ENCODE data around the gene MTF2.

Gene MTF2

DNA sequence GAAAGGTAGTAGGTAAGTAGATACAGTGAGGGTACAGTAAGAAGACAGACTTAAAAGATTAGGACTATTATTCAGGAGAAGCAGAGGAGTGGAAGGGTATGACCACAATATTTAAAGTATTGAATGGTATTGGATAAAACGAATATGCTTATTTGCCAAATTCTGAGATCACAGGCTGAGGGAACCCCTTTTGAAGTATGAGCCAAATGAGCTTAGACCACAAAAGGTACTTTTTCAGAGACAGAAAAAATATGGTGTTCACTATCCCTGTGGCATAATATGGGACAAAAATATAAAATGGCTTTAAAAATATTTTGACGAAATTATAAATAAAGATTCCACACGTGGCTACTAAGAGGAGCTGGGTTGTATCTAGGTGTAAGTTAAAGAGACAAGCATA lies 880 bp upstream of the MTF2 start:
- peak overlapping the region; percentile 92 for H3K27ac ChIP-seq
- H3K36me3 ChIP-seq = peaks cover 11% of the 10 kb centered on the region
- TF ChIP-seq, protein P1, sequence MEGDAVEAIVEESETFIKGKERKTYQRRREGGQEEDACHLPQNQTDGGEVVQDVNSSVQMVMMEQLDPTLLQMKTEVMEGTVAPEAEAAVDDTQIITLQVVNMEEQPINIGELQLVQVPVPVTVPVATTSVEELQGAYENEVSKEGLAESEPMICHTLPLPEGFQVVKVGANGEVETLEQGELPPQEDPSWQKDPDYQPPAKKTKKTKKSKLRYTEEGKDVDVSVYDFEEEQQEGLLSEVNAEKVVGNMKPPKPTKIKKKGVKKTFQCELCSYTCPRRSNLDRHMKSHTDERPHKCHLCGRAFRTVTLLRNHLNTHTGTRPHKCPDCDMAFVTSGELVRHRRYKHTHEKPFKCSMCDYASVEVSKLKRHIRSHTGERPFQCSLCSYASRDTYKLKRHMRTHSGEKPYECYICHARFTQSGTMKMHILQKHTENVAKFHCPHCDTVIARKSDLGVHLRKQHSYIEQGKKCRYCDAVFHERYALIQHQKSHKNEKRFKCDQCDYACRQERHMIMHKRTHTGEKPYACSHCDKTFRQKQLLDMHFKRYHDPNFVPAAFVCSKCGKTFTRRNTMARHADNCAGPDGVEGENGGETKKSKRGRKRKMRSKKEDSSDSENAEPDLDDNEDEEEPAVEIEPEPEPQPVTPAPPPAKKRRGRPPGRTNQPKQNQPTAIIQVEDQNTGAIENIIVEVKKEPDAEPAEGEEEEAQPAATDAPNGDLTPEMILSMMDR (IDR thresholded peaks at IDR 0.05; ENCODE audit: low read depth, low read length) = no peak
- H3K9me3 ChIP-seq (ENCODE audit: severe bottlenecking) = no peaks in the 10 kb centered on the region
- no peak for DNase-seq
- H3K27me3 ChIP-seq (ENCODE audit: insufficient read depth, low read depth, severe bottlenecking) = no peaks in the 10 kb centered on the region
- H3K4me3 ChIP-seq (ENCODE audit: low read depth, low read length) = peak overlapping the region; percentile 96

GRCh38 chr1:93078638-93078985 lies 471 bp upstream of the MTF2 start:
- Histone ChIP-seq H3K4me3 (ENCODE audit: low read depth, low read length) (peak overlapping the region; percentile 96), H3K36me3 (peaks cover 14% of the 10 kb centered on the region), H3K27ac (peak overlapping the region; percentile 92), H3K27me3 (ENCODE audit: insufficient read depth, low read depth, severe bottlenecking) (no peaks in the 10 kb centered on the region), H3K9me3 (ENCODE audit: severe bottlenecking) (no peaks in the 10 kb centered on the region)
- TF ChIP-seq, protein P1 (IDR thresholded peaks at IDR 0.05; ENCODE audit: low read depth, low read length) = no peak
- DNase-seq = no peak

DNA sequence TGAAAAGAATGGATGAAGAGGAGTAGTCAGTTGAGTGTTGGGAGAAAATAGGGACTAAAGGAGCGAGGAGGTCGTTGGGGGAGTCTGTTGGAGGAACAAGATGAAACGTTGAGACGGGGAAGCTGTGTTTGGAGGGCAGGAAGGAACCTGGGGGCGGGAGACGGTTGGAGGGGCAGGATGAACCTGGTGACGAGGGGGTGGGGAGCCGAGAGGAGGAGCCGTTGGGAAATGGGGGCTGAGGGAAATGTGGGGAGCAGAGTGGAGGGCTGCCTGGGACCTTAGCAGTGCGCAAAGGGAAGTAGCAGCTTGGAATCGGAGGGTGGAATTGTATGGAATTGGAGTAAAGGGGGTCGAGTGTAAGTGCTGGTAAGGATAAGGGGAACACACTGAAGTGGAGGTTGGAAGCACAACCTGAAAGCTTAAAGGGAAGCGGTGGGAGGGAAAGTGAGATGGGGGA lies 630 bp downstream of the MTF2 start:
- peaks cover 25% of the 10 kb centered on the region for H3K36me3 ChIP-seq
- H3K4me3 ChIP-seq (ENCODE audit: low read depth, low read length) = peak overlapping the region; percentile 96
- TF ChIP-seq, protein P1 (IDR thresholded peaks at IDR 0.05; ENCODE audit: low read depth, low read length) = no peak
- H3K9me3 ChIP-seq (ENCODE audit: severe bottlenecking) = peaks cover 2% of the 10 kb centered on the region
- H3K27ac ChIP-seq = peak overlapping the region; percentile 92
- DNase-seq = peak; percentile 45
- no peaks in the 10 kb centered on the region for H3K27me3 ChIP-seq (ENCODE audit: insufficient read depth, low read depth, severe bottlenecking)

GRCh38 chr1:93080179-93080823 lies 1.2 kb downstream of the MTF2 start:
- DNase-seq = no peak
- no peaks in the 10 kb centered on the region for H3K27me3 ChIP-seq (ENCODE audit: insufficient read depth, low read depth, severe bottlenecking)
- peak overlapping the region; percentile 92 for H3K27ac ChIP-seq
- H3K9me3 ChIP-seq (ENCODE audit: severe bottlenecking) = peaks cover 2% of the 10 kb centered on the region
- TF ChIP-seq, protein P1 (IDR thresholded peaks at IDR 0.05; ENCODE audit: low read depth, low read length) = no peak
- peaks cover 29% of the 10 kb centered on the region for H3K36me3 ChIP-seq
- peak overlapping the region; percentile 96 for H3K4me3 ChIP-seq (ENCODE audit: low read depth, low read length)

GRCh38 chr1:93081716-93082115 lies 2.6 kb downstream of the MTF2 start:
- H3K27ac ChIP-seq = no peak overlapping the region
- DNase-seq = no peak

More at GRCh38 chr1:93081716-93082115, 2.6 kb downstream of the MTF2 start:
- TF ChIP-seq, protein P1 (IDR thresholded peaks at IDR 0.05; ENCODE audit: low read depth, low read length) = no peak
- Histone ChIP-seq H3K36me3 (peaks cover 38% of the 10 kb centered on the region), H3K9me3 (ENCODE audit: severe bottlenecking) (peaks cover 2% of the 10 kb centered on the region), H3K27me3 (ENCODE audit: insufficient read depth, low read depth, severe bottlenecking) (no peaks in the 10 kb centered on the region), H3K4me3 (ENCODE audit: low read depth, low read length) (no peak overlapping the region)
